SJSA1 (cell line): ENCODE measurements around the gene ADRM1. TPM values are rescaled to one million over a fixed set of nuclear protein-coding genes. Genes with fewer than 3 reads are reported as not detected.

Source experiments
- DNase-seq, 2 experiments: peaks; one replicate each; pipeline ENCODE4 v3.0.0-alpha.2; 2015 to 2020; ENCODE audit warnings: low spot score in 2 of 2, low read depth in 1 of 2
- H3K27ac ChIP-seq: fragments of 250-450 bp; sonication (Bioruptor Pico); 2 replicates; pipeline ENCODE4 v1.5.1; 2020; ENCODE audit warnings: mild to moderate bottlenecking, moderate library complexity
- H3K27me3 ChIP-seq: fragments of 250-450 bp; sonication (Bioruptor Pico); replicated peaks from 2 replicates; pipeline ENCODE4 v1.5.1; 2020; ENCODE audit warnings: mild to moderate bottlenecking, moderate library complexity
- H3K36me3 ChIP-seq: fragments of 250-450 bp; sonication (Bioruptor Pico); 2 replicates; pipeline ENCODE4 v1.5.1; 2020; ENCODE audit warnings: mild to moderate bottlenecking
- H3K4me1 ChIP-seq: fragments of 250-450 bp; sonication (Bioruptor Pico); replicated peaks from 2 replicates; pipeline ENCODE4 v1.6.1; 2021; ENCODE audit warnings: mild to moderate bottlenecking
- H3K4me3 ChIP-seq: fragments of 250-450 bp; sonication (Bioruptor Pico); 2 replicates; pipeline ENCODE4 v1.5.1; 2020; ENCODE audit warnings: mild to moderate bottlenecking
- H3K9me3 ChIP-seq: fragments of 250-450 bp; sonication (Bioruptor Pico); replicated peaks from 2 replicates; pipeline ENCODE4 v1.5.1; 2020; ENCODE audit warnings: mild to moderate bottlenecking
- total RNA-seq: library from RNA; depleted of rRNA; stranded (reverse); fragments of >200 nt; shearing (Covaris generic); gene quantifications from 2 replicates; pipeline ENCODE4 v1.2.3, GENCODE V29; 2014

Gene ADRM1
- total RNA-seq, 1 experiment from 2014 or later, result 279 TPM

DNA sequence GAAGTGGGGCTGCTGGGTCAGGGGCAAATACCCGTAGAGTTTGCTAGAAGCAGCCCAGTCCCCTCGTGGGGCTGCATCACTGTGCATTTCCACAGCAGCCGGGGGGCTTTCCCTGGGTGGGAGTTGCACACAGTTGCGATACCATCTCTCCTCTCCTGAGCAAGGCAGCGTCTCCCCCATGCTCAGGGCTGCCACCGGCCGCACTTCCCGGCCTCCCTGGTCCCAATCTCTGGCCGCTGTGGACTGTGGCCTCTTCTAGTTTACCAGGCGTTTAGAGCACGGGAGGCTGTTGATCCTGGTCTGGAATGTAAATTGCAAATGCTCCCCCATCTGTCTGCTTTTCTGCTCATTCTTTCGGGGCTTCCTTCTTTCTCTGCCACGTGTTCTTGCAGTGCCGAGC, 33.4 kb upstream of the ADRM1 start:
- Histone ChIP-seq H3K4me3 (no peak overlapping the region), H3K9me3 (no peaks in the 10 kb centered on the region), H3K4me1 (no peaks in the 10 kb centered on the region), H3K36me3 (peaks cover 15% of the 10 kb centered on the region), H3K27me3 (no peaks in the 10 kb centered on the region), H3K27ac (no peak overlapping the region)
- DNase-seq, result no peak

DNA sequence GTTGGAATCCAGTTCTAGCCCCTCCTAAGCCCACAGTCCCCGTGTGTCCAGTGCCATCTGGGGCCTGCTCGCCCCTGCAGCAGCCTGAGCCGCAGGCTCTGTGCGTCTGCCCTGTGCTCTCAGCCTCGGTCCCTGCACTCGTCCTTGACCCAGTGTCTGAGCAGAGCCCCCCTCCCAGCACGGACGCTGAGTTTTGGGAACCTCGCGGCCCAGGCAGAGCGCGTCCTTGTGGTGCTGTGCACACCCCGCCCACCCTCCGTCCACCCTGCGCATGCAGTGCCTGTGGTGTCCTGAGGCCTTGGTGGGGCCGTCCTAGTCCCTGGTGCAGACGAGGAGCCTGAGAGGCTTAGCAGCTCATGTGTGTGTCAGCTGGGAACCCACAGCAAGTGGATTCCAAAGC, 32.9 kb upstream of the ADRM1 start:
- Histone ChIP-seq H3K27ac (no peak overlapping the region), H3K4me1 (no peaks in the 10 kb centered on the region), H3K27me3 (no peaks in the 10 kb centered on the region), H3K4me3 (no peak overlapping the region), H3K36me3 (peaks cover 14% of the 10 kb centered on the region), H3K9me3 (no peaks in the 10 kb centered on the region)
- no peak for DNase-seq

DNA sequence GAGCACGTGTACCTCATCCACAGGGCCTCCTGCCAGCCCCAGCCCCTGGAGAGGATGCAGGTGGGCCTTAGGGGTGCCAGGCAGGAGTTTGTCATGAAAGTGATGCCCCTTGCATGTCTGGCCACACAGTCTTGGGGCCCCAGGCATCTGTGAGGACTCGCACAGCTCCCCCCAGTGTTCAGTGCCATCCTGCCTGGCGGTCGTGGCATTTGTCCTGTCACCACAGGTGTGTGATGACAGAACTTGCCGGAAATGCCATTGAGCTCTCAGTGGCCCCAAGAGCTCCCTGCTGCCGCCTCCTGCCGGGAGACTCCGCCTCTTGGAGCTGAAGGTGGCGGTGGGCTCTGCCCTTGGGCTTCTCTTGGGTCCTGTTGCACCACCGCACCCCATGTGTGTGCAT, 30.6 kb upstream of the ADRM1 start:
- no peaks in the 10 kb centered on the region for H3K27me3 ChIP-seq
- no peak for DNase-seq
- H3K9me3 ChIP-seq, result no peaks in the 10 kb centered on the region
- H3K27ac ChIP-seq, result no peak overlapping the region
- H3K36me3 ChIP-seq, result peaks cover 11% of the 10 kb centered on the region
- H3K4me3 ChIP-seq, result no peak overlapping the region
- no peaks in the 10 kb centered on the region for H3K4me1 ChIP-seq

DNA sequence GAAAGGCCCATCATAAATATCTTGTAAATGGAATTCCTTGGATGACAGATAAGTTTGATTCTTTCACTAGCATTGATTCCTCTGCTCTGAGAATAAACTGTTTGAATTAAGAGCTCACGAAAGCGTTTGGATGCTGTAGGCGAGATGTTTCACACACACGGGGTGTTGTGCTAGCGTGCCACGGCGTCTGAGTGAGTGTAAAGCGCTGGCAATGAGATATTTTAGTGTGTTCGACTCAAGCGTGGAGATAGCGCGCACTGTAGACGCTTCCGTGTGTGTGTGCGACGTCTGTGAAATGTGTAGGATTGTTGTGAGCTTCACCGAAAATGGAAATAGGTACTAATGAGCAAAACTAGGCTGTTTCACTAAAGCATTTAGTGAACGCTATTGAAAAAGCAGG, 29.4 kb upstream of the ADRM1 start:
- Histone ChIP-seq H3K4me1 (no peaks in the 10 kb centered on the region), H3K27me3 (no peaks in the 10 kb centered on the region), H3K36me3 (peaks cover 11% of the 10 kb centered on the region), H3K27ac (no peak overlapping the region), H3K9me3 (no peaks in the 10 kb centered on the region), H3K4me3 (no peak overlapping the region)
- DNase-seq, result no peak

DNA sequence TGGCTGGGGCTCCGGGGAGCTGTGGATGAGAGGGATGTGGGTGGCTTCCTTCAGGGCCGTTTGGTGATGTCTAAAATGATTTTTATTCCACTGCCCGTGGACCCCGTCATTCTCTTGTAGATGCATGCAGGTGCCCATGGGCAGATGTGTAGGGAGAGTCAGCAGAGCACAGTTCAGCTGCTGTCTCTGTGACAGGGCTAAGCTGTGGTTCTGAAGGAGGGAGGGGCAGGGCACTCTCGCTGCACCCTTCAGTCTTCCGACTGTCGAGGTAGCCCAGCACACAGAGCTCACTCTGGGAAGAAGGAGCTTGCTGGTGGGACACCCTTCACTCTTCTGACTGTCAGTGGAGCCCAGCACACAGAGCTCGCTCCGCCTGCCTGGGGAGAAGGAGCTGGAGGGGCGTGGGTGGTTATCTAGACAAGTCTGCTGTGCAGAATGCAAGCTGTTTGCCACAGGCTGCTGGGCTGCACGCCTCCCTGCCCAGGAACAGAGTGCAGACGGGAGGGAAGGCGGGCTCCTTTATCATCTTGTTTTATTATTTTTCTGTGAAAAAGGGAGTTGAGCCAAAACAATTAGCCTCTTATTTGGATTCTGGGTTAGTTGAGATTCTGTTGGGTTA, 28.4 kb upstream of the ADRM1 start:
- no peak overlapping the region for H3K4me3 ChIP-seq
- no peaks in the 10 kb centered on the region for H3K9me3 ChIP-seq
- H3K27me3 ChIP-seq, result no peaks in the 10 kb centered on the region
- no peak overlapping the region for H3K27ac ChIP-seq
- H3K4me1 ChIP-seq, result no peaks in the 10 kb centered on the region
- H3K36me3 ChIP-seq, result peaks cover 16% of the 10 kb centered on the region
- no peak for DNase-seq

DNA sequence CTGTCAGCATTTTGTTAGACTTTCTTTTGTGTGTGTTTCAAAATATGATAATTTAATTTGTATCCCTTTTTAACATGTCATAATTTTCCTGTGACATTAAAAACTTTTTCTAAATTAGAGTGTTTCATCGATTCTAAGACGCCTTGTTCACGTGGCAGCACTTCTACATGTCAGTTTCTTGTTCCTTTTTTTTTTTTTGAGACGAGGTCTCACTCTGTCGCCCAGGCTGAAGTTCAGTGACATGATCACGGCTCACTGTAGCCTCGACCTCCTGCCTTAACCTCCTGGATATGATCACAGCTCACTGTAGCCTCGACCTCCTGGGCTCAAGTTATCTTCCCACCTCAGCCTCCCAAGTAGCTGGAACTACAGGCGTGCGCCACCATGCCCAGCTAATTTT, 27.6 kb upstream of the ADRM1 start:
- no peak for DNase-seq
- no peak overlapping the region for H3K27ac ChIP-seq
- H3K9me3 ChIP-seq, result no peaks in the 10 kb centered on the region
- H3K4me3 ChIP-seq, result no peak overlapping the region
- no peaks in the 10 kb centered on the region for H3K27me3 ChIP-seq
- H3K4me1 ChIP-seq, result no peaks in the 10 kb centered on the region
- H3K36me3 ChIP-seq, result peaks cover 24% of the 10 kb centered on the region

DNA sequence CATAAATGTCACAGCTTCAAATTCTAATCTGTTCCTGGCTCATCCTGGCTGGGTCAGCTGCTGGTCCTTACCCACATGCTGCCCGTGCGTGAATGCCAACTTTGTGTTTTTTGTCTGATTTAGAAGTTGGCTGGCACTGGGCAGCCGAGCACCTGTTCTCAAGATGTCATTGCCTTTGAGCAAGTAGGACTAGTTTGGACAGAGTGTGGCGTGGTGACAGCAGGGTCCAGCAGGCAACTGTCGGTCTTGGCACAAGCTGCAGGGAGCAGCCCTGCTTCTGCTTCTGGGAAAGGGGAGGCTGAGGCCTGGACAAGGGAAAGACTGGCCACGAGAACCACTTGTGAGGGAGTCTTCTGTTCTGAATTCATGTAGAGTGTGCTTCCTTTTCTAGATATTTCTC, 26.4 kb upstream of the ADRM1 start:
- Histone ChIP-seq H3K4me3 (no peak overlapping the region), H3K27ac (no peak overlapping the region), H3K36me3 (peaks cover 35% of the 10 kb centered on the region), H3K4me1 (no peaks in the 10 kb centered on the region), H3K27me3 (no peaks in the 10 kb centered on the region), H3K9me3 (no peaks in the 10 kb centered on the region)
- no peak for DNase-seq

DNA sequence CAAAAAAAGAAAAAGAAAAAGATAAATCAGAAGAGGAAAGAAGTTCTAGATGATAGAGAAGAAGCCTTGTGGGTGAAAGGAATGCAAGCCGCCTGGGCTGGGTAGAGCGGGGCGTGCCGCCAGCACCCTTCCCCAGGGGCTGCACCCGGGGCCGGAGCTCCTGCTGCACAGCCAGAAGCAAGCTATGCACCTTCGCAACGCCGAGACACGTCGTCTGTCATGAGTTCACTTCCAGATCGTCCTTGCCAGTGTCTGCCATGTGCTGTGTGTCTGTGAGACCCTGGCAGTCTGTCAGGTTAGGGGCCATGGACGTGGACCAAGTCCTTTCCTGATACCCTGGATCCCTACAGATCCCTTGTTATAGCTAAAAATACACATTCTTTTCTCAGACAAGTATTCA, 25.5 kb upstream of the ADRM1 start:
- no peak overlapping the region for H3K27ac ChIP-seq
- H3K4me1 ChIP-seq, result no peaks in the 10 kb centered on the region
- no peak overlapping the region for H3K4me3 ChIP-seq
- no peaks in the 10 kb centered on the region for H3K9me3 ChIP-seq
- H3K36me3 ChIP-seq, result peaks cover 37% of the 10 kb centered on the region
- DNase-seq, result no peak
- H3K27me3 ChIP-seq, result no peaks in the 10 kb centered on the region

DNA sequence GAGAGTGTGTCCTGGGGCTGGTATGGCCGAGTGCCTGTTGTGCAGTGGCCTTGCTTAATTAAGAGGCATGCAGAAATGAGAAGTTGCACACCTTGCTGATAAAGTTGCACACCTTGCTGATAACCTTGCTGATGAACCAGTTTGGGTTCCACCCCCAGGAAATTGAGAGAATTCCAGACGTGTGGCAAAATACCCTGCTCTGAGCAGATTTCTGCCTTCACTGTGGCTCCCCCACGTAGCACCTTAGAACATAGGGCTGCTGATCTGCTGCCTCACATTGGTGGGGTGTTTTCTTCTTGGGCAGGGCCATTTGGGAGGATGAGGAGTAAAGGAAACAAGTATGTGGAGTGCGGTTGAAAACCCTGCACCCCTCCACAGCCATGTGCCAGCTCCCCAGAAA, 22.5 kb upstream of the ADRM1 start:
- DNase-seq, result no peak
- Histone ChIP-seq H3K4me3 (no peak overlapping the region), H3K36me3 (peaks cover 35% of the 10 kb centered on the region), H3K4me1 (no peaks in the 10 kb centered on the region), H3K9me3 (no peaks in the 10 kb centered on the region), H3K27ac (no peak overlapping the region), H3K27me3 (no peaks in the 10 kb centered on the region)

DNA sequence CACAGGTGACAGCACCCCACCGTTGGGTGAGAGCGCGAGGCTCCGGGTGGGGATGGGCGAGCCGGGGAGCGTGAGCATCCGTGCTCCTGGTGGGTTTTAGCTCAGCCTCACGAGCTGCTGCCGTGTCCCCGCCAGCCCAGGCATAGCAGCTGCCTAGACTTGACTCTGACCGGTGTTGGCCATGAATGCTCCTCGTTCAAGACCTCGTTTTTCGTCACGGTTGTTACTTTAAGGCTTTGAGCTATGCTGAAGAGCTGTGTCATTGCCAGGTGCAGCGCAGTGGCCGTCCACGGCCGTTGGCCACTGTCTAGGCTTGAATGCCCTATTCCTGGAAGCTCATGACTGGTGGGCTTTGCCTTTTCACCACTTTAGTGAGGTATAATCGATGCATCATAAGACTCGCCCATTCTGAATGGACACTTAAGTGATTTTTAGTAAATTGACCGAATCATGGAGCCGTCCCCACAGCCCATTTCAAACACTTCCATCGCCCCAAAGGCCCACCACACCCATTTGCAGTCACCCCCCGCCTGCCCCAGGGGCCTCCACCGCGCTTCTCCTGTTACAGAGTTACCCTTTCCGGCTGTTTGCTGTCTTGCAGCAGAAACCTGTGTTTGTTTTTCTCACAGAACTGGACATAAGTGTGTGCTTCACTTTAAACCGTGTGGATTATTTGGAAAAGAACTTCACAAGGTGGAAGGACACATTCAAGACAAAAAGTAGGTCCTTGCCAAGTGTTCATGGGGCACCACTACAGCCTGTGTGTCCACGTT, 21.4 kb upstream of the ADRM1 start:
- Histone ChIP-seq H3K4me1 (no peaks in the 10 kb centered on the region), H3K36me3 (peaks cover 35% of the 10 kb centered on the region), H3K27ac (no peak overlapping the region), H3K4me3 (no peak overlapping the region), H3K27me3 (no peaks in the 10 kb centered on the region), H3K9me3 (no peaks in the 10 kb centered on the region)
- DNase-seq, result no peak

DNA sequence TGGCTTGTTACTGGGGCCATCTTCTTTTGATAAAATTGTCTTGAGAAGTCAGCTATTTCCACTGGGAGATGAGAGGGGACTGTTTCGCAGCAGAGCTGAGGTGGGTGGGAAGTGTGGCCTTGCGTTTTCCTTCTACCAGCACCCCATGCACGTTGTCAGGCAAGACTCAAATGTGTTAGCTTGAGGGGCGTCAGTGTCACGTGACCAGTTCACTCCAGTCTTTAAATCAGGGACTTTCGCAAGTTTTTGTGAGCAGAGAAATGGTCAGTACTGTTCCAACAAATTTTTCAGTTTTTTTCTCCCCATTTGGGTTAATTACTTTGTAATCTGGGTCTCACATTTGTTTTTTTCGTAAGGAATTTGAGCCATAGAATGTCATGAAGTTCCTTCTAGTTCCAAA, 20.7 kb upstream of the ADRM1 start:
- H3K4me3 ChIP-seq, result no peak overlapping the region
- H3K9me3 ChIP-seq, result no peaks in the 10 kb centered on the region
- peaks cover 39% of the 10 kb centered on the region for H3K36me3 ChIP-seq
- DNase-seq, result no peak
- no peaks in the 10 kb centered on the region for H3K27me3 ChIP-seq
- H3K4me1 ChIP-seq, result no peaks in the 10 kb centered on the region
- H3K27ac ChIP-seq, result no peak overlapping the region

DNA sequence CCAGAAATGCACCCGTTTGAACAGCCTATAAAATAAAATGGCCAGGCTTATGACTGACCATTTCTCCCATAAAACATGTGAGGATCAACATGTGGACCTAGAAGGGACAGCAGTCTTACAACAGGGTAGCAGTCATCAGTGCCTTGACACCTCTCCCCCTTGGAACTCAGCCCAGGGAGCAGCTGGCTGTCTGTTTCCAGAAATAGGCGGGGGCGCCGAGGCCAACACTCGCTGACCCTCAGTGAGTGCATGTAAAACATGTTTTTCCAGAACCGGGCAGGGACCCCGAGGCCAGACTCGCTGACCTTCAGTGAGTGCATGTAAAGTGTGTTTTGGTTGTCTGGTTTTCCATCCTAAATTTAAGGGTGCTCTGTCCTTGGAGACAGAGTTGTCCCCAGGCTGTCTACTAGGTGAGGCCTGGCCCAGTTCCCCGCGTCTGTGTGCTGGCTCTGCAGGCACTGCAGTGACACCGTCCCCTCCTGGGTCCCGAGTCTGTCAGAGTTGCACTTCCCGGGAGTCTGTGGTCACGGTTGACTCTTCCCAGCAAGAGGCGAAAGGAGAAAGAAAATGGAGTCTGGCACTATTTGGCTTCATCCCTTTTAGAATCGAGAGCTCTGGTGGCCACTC, 19.8 kb upstream of the ADRM1 start:
- no peak overlapping the region for H3K27ac ChIP-seq
- no peaks in the 10 kb centered on the region for H3K9me3 ChIP-seq
- H3K36me3 ChIP-seq, result peaks cover 39% of the 10 kb centered on the region
- H3K4me3 ChIP-seq, result no peak overlapping the region
- H3K27me3 ChIP-seq, result no peaks in the 10 kb centered on the region
- no peaks in the 10 kb centered on the region for H3K4me1 ChIP-seq
- DNase-seq, result no peak

DNA sequence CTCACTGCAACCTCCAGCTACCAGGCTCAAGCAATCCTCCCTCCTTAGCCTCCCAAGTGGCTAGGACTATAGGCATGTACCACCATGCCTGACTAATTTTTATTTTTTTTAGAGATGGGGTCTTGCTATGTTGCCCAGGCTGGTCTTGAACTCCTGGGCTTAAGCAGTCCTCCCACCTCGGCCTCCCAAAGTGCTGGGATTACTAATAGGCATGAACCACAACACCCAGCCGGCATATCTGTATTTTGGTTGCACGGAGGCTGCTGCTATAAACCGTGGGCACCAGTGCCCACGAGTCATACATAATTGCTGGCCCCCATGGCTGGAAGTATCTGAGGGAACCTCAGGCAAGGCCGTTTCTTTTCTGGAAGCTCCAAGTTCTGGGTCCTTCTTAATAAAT, 18.3 kb upstream of the ADRM1 start:
- no peak for DNase-seq
- peaks cover 34% of the 10 kb centered on the region for H3K36me3 ChIP-seq
- no peak overlapping the region for H3K27ac ChIP-seq
- no peaks in the 10 kb centered on the region for H3K4me1 ChIP-seq
- H3K9me3 ChIP-seq, result no peaks in the 10 kb centered on the region
- no peaks in the 10 kb centered on the region for H3K27me3 ChIP-seq
- no peak overlapping the region for H3K4me3 ChIP-seq

DNA sequence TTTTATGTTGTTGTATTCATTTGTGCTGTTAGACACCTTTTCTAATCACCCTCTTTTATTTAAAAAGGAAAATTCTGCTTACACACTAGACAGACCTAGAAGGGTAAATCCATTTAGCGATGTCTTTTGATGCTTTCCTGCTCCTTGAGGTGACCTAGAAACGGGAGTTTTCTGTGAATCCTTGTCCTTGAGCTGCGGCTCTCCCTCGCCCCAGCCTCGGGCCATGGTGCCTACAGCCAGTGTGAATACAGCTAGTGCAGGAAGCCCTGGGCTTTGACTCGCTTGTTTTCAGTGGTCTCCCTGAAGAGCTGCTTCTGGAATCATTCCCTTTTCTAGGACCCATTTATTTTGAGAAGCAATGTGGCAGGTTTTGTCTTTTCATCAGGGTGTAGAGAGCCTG, 17.6 kb upstream of the ADRM1 start:
- Histone ChIP-seq H3K36me3 (peaks cover 27% of the 10 kb centered on the region), H3K4me3 (no peak overlapping the region), H3K27me3 (no peaks in the 10 kb centered on the region), H3K9me3 (no peaks in the 10 kb centered on the region), H3K27ac (no peak overlapping the region), H3K4me1 (no peaks in the 10 kb centered on the region)
- DNase-seq, result no peak
